CD4-positive, alpha-beta T cell treated with Interleukin-6 for 4 hours (primary cell): Measurements from ENCODE around the gene SYDE1.

Experiments used
- DNase-seq: peaks from one replicate; pipeline ENCODE4 v3.0.0-alpha.2; 2020; ENCODE audit warnings: mixed read lengths

Gene SYDE1

DNA sequence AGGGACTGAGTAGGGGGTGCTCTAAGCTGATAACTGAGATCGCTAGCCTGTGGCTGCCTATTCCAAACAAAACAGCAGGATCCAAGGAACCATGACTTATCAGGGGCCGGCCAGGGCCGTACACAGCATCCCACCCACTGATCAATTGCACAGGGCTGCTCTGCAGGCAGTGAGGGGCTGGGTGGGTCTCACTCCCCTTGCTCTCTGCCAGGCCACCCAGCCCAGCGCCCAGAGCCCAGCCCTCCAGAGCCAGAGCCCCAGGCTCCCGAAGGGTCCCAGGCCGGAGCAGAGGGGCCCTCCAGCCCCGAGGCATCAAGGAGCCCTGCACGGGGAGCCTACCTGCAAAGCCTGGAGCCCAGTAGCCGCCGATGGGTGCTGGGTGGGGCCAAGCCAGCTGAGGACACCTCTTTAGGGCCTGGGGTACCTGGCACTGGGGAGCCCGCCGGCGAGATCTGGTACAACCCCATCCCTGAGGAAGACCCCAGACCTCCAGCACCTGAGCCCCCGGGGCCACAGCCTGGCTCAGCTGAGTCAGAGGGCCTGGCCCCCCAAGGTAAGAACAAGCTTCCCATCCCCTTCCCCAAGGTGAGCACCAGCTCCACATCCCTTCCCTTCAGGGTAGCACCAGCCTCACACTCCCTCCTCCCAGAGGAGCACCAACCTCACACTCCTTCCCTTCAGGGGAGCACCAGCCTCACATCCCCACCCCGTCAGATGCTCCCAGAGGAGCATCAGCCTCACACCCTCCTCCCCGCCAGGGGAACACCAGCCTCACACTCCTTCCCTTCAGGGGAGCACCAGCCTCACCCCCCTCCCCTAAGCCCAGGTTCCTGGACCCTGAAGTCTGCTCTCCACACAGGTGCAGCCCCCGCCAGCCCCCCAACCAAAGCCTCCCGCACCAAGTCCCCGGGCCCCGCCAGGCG lies 1.9 kb downstream of the SYDE1 start:
- no peak for DNase-seq

DNA sequence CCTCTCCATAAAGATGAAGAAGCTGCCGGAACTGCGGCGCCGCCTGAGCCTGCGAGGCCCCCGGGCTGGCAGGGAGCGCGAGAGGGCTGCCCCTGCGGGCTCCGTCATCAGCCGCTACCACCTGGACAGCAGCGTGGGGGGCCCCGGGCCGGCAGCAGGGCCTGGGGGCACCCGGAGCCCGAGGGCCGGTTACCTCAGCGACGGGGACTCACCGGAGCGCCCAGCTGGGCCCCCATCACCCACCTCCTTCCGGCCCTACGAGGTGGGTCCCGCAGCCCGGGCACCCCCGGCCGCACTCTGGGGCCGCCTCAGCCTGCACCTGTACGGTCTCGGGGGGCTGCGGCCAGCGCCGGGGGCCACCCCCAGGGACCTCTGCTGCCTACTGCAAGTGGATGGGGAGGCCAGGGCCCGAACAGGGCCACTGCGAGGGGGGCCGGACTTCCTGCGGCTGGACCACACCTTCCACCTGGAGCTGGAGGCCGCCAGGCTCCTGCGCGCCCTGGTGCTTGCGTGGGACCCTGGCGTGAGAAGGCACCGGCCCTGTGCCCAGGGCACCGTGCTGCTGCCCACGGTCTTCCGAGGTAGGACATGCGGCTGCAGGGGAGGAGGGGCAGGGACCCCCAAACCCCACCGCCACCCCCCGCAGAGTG lies 2.7 kb downstream of the SYDE1 start:
- DNase-seq: no peak

DNA sequence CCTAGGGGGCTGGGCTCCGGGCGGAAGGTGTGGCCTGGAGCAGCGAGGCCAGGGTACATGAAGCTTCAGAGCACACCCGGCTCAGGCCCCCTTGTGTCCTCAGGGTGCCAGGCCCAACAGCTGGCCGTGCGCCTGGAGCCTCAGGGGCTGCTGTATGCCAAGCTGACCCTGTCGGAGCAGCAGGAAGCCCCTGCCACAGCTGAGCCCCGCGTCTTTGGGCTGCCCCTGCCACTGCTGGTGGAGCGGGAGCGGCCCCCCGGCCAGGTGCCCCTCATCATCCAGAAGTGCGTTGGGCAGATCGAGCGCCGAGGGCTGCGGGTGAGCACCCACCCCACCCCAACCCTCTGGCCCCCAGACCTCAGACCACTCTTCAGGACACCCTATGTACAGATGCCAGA lies 3.2 kb downstream of the SYDE1 start:
- no peak for DNase-seq

DNA sequence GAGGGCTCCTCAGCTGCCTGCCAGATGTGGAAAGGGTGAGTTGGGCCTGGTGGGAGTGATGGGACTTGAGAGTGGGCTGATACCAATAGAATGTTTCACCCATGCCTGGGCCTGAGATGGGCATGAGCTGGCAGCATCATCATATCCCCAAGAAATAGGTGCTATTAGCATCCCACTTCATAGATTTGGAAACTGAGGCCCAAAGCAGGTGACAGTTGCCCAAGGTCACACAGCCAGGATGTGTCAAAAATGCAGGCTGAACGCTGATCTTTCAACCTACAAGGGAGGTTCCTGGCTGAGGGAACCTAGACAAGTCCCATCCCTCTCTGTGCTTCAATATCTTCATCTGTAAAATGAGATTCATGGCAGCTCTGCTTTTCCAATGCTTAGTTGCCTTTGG lies 4.6 kb downstream of the SYDE1 start:
- DNase-seq: no peak

DNA sequence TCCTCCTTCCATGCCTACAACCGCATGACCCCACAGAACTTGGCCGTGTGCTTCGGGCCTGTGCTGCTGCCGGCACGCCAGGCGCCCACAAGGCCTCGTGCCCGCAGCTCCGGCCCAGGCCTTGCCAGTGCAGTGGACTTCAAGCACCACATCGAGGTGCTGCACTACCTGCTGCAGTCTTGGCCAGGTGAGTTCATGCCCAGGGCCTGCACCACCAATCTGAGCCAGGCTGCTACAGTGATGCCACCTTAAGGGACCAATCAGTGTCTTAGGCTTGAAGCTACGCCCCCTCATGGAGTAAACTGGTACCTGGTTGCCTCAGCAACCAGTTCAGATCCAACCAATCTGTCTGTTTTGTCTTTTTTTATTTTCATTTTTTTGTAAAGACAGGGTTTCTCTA lies 5.2 kb downstream of the SYDE1 start:
- no peak for DNase-seq

DNA sequence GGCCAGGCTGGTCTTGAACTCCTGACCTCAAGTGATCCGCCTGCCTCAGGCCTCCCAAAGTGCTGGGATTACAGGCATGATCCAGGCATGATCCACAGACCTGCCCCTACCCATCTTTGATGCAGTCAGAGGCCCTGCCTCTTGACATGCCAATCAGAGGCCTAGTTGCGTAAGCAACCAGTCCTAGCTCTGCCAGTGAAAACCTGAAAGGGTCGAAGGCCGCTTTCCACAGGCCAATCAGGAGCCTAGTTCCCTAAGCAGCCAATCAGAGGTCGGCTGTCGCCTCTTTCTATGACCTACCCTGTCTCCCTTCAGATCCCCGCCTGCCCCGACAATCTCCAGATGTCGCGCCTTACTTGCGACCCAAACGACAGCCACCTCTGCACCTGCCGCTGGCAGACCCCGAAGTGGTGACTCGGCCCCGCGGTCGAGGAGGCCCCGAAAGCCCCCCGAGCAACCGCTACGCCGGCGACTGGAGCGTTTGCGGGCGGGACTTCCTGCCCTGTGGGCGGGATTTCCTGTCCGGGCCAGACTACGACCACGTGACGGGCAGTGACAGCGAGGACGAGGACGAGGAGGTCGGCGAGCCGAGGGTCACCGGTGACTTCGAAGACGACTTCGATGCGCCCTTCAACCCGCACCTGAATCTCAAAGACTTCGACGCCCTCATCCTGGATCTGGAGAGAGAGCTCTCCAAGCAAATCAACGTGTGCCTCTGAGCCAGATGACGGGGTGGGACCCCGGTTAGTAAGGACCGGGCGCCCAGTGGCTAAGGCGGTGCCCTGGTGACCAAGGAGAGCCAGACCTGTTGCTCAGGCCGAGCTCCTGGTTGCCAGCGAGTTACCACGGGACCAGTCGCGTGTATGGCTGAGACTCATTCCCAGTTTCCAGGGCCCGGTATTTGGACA lies 6.3 kb downstream of the SYDE1 start:
- DNase-seq: no peak

DNA sequence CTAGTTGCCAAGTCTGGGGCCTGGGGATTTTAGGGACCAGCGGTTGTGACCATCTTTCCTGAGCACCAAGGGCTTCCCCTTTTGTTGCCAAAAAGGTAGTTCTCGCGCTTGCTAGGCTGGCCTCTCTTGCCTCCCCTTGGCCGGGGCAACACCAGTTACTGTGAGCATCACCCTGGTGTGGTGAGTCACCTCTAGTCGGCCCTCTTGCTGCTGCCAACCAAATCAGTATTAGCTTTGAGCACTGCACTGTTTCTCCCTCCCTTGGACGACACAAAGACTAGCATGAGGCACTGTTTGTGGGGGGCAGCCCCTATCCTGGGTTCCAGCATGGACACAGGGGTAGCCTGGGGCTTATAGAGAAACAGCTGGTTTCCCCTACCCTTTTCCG lies 6.9 kb downstream of the SYDE1 start:
- DNase-seq: no peak

DNA sequence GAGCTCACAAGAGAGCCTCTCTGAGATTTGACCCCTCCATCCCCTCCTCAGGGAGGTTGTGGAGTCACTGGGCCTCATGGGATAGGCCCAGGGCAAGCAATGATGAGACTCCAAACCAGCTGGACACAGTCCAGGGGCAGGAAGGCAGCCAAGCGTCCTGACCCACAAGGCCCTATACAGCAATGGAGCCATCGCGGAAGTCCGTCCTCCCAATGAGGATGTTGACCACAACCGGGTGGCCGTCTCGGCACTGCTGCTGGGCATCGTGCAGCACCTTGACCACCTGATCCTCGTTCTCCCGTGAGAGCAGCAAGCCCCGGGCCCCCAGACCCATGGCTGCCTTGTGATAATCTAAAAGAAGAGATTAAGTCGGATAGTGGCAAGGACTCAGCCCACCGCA lies 7.9 kb downstream of the SYDE1 start:
- DNase-seq: no peak

DNA sequence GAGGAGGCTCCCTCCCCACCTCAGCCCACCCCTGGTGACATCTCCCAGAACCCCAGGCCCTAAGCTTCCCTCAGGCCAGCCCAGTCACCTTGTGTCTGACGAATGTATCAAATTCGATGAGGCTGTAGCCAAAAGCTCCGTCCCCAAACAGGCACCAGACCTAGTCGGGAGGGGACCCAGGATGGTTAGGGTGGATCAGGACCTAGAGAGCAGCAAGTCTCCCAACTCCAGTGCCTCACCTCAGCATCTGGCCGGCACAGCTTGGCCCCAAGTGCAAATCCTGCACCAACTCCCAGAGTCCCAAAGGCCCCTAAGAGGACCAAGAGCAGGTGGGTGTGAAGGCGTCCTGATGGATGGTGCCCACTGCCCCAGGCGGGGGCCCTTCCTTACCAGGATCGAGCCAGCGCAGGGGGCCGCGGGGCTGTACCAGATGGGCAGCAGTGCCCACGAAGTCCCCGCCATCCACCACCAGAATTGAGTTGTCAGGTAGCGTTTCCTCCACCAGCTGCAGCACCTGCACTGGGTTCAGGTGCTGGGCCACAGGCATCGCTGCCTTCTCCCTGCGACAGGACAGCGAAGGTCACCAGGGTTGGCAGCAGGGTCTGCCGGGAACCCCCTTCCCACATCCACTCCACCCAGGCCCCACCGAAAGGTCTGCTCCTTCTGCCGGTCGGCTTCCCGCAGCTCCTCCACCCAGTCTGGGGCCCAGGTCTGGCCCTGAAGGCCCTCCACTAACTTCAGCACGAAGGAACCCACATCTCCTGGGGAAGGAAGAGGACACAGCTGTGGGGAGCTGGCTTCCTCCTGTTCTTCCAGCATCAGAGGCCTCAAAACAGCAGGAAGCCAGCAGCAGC lies 8.8 kb downstream of the SYDE1 start:
- no peak for DNase-seq

DNA sequence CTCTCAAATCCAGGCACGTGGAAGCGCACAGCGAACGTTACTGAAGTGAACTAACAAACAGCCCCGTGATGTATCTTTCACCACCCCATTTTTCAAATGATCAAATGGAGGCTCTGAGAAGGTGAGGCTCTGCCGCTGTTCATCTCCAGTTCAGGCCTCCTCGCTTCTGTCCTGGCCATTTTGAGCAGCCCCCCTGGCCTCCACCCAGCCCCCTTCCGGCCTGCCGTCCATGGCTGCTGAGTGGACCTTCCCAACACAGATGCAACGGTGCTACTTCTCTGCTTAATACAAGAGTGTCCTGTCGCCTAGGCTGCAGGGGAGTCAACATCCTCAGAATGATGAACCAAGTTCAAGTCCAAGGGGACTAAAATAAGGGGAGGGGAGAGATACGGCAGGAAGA lies 9.7 kb downstream of the SYDE1 start:
- DNase-seq: no peak

DNA sequence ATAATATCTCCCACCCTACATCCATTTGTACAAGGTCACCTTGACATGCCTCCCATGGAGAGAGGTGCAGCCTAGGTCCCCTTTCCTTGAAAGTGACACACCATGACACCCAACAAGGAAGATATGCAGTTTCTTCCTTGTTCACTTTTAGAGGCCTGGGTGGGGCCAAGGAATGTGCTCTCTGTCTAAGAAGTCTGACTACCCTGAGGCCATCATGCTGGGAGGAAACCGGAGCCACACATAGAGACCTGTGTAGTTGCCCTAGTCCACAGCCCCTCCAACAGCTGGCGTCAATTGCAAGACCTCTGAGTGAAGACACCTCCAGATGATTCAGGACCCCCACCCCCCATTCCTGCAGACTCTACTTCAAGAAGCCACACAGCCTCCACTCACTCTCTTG lies 11.0 kb downstream of the SYDE1 start:
- DNase-seq: no peak

DNA sequence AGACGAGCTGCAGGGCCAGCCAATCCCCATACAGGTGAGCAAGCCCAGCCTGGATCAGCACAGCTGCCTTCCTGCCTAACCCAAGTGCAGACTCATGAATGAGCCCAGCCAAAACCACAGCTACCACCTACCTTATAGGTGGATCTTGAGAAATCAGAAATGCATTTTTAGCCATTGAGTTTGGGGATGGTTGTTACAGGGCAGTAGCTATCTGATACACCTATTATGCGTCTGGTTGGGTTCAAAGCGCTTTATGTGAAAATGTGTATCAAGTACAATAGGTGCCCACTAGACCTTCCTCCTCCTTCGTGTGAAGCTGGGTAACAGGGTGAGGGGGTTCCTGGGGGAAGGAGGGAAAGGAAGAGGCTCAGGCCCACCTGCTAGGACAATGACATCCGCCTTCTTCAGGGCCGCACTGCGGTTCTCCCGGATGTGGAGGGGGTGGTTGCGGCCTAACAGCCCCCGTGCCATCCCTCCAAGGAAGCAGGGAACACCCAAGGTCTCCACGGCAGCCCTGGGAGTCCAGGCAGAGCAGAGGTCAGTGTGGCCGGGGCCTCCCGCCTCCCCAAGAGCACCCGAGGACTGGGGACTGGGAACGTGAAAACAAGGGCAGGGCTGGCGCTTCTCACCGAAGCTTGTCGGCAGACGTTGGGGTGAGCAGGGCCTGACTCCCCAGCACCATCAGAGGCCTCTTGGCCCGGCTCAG lies 11.7 kb downstream of the SYDE1 start:
- DNase-seq: no peak

DNA sequence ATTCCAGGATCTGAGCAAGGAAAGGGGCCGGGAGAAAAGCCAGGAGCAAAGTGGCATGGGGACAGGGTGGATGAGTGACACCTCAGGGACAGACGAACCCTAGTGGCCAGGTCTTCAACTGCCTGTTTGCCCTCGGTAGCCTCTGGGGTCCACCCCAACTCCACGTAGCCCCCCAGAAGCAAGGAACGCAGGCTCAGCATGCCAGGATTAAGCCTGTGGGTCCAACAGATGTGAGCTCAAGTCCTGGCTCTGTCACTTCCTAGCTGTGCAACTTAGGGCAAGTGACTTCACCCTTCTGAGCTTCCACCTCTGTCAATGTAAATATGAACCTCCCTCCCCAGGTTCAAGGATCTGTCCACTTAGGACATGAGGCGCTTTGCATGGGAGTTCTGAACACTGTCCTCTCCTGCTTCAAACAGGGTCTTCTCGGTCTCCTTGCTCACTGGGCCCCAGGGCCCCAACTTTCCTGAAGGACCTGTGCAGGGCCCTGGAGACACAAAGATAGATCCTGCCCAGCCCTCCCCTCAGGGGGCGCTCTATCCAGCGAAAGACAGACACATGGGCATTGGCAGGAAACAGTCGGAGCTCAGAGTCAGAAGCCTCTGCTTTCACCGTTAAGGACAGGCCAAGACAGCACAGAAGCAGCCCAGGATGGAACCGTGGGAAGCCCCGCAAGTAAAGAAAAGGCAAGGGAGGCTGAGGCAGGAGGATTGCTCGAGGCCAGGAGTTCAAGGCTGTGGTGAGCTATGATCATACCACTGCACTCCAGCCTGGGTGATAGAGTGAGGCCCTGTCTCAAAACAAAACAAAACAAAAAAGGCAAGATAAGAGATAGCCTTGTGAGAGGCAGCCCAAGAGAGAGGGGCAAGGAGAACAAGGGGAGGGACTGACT lies 13.2 kb downstream of the SYDE1 start:
- no peak for DNase-seq

DNA sequence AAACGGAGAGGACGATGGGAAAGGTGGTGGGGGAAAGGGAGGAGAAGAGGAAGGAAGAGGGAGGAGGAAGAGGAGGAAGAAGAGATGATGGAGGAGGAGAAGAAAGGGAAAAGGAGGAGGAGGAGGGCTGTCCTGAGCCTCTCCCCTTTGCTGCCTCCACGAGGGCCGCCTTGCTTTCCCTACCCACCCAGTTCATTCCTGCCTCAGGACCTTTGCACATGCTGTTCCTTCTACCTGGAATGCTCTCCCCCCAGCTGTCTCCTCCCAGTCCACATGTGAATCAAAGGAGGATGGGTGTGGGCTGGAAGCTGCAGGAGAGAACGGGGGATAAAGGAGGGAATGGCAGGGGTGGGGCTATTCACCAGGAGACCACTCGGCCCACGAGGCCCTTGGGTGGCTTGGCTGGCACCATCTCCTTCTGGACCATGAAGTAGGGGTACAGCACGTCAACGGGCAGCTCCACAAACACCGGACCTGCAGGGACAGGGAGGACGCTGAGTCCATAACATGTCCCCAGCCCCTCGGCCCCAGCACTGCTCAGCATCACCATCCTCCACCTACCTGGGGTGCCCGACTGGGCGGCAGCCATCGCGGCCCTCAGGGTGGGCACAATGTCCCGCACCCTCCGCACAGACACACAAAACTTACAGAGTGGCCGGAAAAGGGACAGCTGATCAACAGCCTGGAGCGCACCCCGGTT lies 15.3 kb downstream of the SYDE1 start:
- no peak for DNase-seq

DNA sequence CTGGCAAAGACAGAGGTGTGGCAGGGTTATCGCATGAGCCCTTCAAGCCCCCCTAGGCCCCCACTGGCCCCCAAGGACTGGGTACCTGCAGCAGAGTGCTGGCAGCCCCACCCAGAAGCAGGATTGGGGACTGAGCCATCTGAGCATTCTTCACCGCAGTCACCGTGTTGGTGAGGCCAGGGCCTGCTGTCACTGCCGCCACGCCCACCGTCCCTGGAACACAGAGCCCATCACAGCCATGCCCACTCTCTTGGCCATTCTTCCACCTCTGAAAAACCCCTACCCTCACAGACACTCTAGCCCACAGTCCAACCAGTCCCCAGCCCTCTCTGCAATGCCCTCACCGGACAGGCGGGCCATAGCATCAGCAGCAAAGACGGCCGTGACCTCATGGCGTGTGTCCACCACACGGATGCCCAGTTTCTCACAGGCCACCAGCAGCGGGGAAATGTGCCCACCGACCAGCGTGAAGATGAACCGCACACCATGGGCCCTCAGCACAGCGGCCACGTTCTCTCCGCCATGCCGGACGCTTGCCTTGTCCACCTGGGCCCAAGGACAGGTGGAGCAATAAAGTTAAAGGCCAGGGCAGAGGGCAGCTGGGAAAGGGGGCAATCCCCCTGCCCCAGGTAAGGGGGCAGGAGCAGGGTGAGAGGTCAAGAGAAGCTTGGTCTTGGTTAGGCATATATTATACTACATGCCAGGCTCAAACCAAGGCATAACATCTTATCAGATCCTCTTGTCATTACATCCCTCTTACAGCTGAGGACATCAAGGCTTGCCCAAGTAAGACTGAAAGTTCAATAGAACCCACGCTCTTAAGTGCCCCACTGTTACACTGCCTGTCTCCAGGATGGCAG lies 16.1 kb downstream of the SYDE1 start:
- no peak for DNase-seq

DNA sequence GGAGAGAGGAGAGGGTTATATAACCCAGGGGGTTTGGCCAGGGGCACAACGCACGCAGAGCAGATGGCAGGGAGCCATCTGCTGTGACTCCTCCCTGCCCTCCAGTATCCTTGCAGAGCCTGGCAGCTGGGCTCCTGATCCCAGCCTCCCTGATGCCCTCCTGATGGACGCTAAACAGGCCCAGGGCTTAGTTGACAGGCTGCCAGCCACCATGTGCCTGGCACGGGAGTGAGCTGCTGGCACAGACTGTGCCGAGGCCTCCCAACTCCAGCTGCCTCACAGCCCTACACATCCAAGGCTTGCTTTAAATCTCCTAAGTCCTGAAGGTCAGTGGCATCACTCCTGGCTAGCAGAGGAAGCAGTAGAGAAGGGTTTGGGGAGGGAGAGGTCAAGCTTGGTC lies 16.7 kb downstream of the SYDE1 start:
- DNase-seq: no peak

DNA sequence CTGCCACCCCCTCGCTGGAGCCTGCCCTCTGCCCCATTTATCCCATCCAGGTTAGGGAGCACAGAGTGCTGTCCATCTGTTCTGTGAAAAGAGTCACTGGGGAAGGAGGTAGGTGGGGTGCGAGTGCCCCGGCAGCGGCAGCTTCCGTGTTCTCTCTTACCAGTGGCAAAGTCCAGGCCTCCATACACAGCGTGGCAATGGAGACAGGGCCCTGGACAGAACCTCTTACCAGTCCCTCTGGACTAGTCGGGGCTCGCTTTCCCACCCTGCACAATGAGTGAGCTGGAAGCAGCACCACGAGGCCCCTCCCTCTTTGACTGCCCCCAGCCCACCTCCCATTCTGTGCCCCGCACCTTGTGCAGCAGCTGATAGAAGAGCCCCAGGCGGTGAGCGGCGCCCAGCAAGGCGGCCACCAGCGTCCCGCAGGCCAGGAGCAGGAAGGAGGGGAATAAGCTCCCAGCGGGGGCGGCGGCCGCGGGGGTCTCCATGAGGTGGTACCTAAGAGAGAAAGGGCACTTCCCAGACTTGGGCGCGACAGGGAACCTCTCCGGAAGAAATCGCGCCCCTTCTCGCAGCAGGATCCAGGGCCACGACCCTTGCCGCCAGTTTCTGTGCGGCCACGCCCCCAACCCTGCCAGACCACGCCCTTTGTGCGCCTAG lies 17.5 kb downstream of the SYDE1 start:
- peak; percentile 30 for DNase-seq
